B cell (primary cell): ENCODE data around the gene ZNF407. TPM values are rescaled to one million over a fixed set of nuclear protein-coding genes. Genes with fewer than 3 reads are reported as not detected.

Source experiments
- ATAC-seq: fragments of 200-7000 bp; cut with Tn5 transposase; one replicate; pipeline ENCODE4 v1.10.0; 2021; ENCODE audit warnings: low read depth, mild to moderate bottlenecking, moderate number of reproducible peaks, moderate library complexity
- CTCF ChIA-PET: fragments of 350-600 bp; sonication (Branson Sonifier 250); formaldehyde crosslinking; loops from one replicate; lab custom pipeline; 2021; ENCODE audit warnings: antibody characterized with exemption, inconsistent platforms; lab: Charles Lee
- POLR2A ChIA-PET: fragments of 350-600 bp; sonication (Branson Sonifier 250); formaldehyde crosslinking; loops from one replicate; lab custom pipeline; 2021; ENCODE audit warnings: antibody characterized with exemption; lab: Charles Lee
- DNase-seq: peaks from one replicate; pipeline ENCODE4 v3.0.0; 2013
- H2AFZ ChIP-seq: 2 replicates; pipeline ENCODE4 v1.6.1; 2012; ENCODE audit warnings: mild to moderate bottlenecking, low read depth, low read length; ENCODE audit not compliant: insufficient read depth, poor library complexity, severe bottlenecking
- H3K27ac ChIP-seq, 2 donors: 1 replicate in 1 of 2; 2 replicates in 1 of 2; pipeline ENCODE4 v1.5.1; 2012 to 2013; ENCODE audit warnings: low read length in 2 of 2, mild to moderate bottlenecking in 2 of 2, moderate library complexity in 1 of 2
- H3K27me3 ChIP-seq, 4 experiments: fragments of 200-600 bp in 1 of 4; sonication (generic) in 1 of 4; replicated peaks in 1 of 4; 1 replicate in 2 of 4; 2 replicates in 2 of 4; pipeline versions ENCODE4 v1.6.1 to v1.7.0; 2013 to 2016; ENCODE audit warnings: low read length in 3 of 4, mild to moderate bottlenecking in 2 of 4, mixed read lengths in 1 of 4, moderate library complexity in 1 of 4; ENCODE audit not compliant: insufficient read depth in 4 of 4, control insufficient read depth in 3 of 4; ENCODE audit errors: control extremely low read depth in 1 of 4
- H3K36me3 ChIP-seq, 2 experiments: replicated peaks in 1 of 2; 1 replicate in 1 of 2; 2 replicates in 1 of 2; pipeline versions ENCODE4 v1.6.1 to v1.7.1; 2013; ENCODE audit warnings: low read length in 1 of 2; ENCODE audit not compliant: insufficient read depth in 2 of 2, control insufficient read depth in 1 of 2; ENCODE audit errors: control extremely low read depth in 1 of 2, extremely low read depth in 1 of 2
- H3K4me1 ChIP-seq, 2 donors: fragments of 200-600 bp in 1 of 2; sonication (generic) in 1 of 2; 1 replicate in 1 of 2; 2 replicates in 1 of 2; pipeline versions ENCODE4 v1.5.1 to v1.6.1; 2013 to 2017; ENCODE audit warnings: low read length in 2 of 2; ENCODE audit not compliant: control insufficient read depth in 2 of 2, insufficient read depth in 2 of 2
- H3K4me2 ChIP-seq: replicated peaks from 2 replicates; pipeline ENCODE3; 2012; ENCODE audit warnings: mild to moderate bottlenecking, low read depth, low read length; ENCODE audit not compliant: poor library complexity, severe bottlenecking
- H3K4me3 ChIP-seq, 5 experiments: fragments of 200-600 bp in 1 of 5; sonication (generic) in 1 of 5; 1 replicate in 3 of 5; 2 replicates in 2 of 5; pipeline versions ENCODE4 v1.5.1 to v1.7.0; 2011 to 2016; ENCODE audit warnings: low read length in 4 of 5, mild to moderate bottlenecking in 4 of 5, low read depth in 2 of 5, control low read depth in 1 of 5, moderate library complexity in 1 of 5; ENCODE audit not compliant: insufficient read depth in 1 of 5; ENCODE audit errors: control extremely low read depth in 1 of 5, extremely low read depth in 1 of 5
- H3K79me2 ChIP-seq: fragments of 200-600 bp; sonication (generic); one replicate; pipeline ENCODE4 v1.6.0; 2016; ENCODE audit warnings: low read length; ENCODE audit not compliant: control insufficient read depth, insufficient read depth
- H3K9ac ChIP-seq: fragments of 200-600 bp; sonication (generic); 2 replicates; pipeline ENCODE4 v1.6.1; 2017; ENCODE audit warnings: mild to moderate bottlenecking, low read length, moderate library complexity
- H3K9me3 ChIP-seq, 3 donors: one replicate each; pipeline versions ENCODE4 v1.6.1 to v1.7.1; 2013; ENCODE audit warnings: low read length in 2 of 3; ENCODE audit not compliant: control insufficient read depth in 2 of 3, insufficient read depth in 1 of 3; ENCODE audit errors: control extremely low read depth in 1 of 3
- H4K20me1 ChIP-seq: 2 replicates; pipeline ENCODE4 v1.6.0; 2012; ENCODE audit warnings: mild to moderate bottlenecking, low read length; ENCODE audit not compliant: insufficient read depth, control insufficient read depth, poor library complexity, severe bottlenecking
- H3K27ac Mint-ChIP-seq: one replicate; pipeline ENCODE4 v1.8.0; 2021; ENCODE audit warnings: mixed read lengths
- H3K27me3 Mint-ChIP-seq: one replicate; pipeline ENCODE4 v1.8.0; 2021; ENCODE audit warnings: mixed read lengths
- H3K4me1 Mint-ChIP-seq: one replicate; pipeline ENCODE4 v1.8.0; 2021; ENCODE audit warnings: mixed read lengths
- H3K4me3 Mint-ChIP-seq: one replicate; pipeline ENCODE4 v1.8.0; 2021; ENCODE audit warnings: mixed read lengths
- H3K9me3 Mint-ChIP-seq: one replicate; pipeline ENCODE4 v1.8.0; 2022; ENCODE audit warnings: mixed read lengths; ENCODE audit not compliant: insufficient read depth
- CTCF ChIP-seq: fragments of 200-600 bp; IDR thresholded peaks from one replicate; pipeline ENCODE4 v1.8.0; 2022; ENCODE audit warnings: antibody characterized with exemption, mild to moderate bottlenecking
- EZH2 ChIP-seq: IDR thresholded peaks from 2 replicates; pipeline ENCODE4 v1.6.1; 2012; ENCODE audit warnings: borderline replicate concordance, low read depth, mild to moderate bottlenecking, moderate library complexity, low read length; ENCODE audit not compliant: insufficient read depth, poor library complexity, severe bottlenecking
- WGBS: methylation state at CpG from one replicate; pipeline ENCODE4 v1.1.5; 2013; ENCODE audit warnings: missing lambda C conversion rate; ENCODE audit not compliant: insufficient coverage; 5-methylcytosine and 5-hydroxymethylcytosine counted together
- intact Hi-C: fragments of 100-400 bp; cut with micrococcal nuclease; formaldehyde crosslinking; loops from one replicate; pipeline ENCODE4 v1.10.0; 2022
- polyA plus RNA-seq: library from polyadenylated mRNA; depleted of rRNA; stranded (reverse); fragments of >200 nt; gene quantifications from 2 replicates; pipeline ENCODE4 v1.2.3, GENCODE V29; 2012
- total RNA-seq, 2 donors: library from RNA; stranded (reverse); fragments of 120-200 nt in 1 of 2; gene quantifications; 1 replicate in 1 of 2; 2 replicates in 1 of 2; pipeline versions ENCODE4 v1.2.3 to v1.2.4, GENCODE V29; 2013 to 2022

ZNF407 gene
- total and polyA plus RNA-seq, 2 donors (not counting 1 experiment from before 2014, with no cell fraction given), result 4.5 to 37.1 TPM

GRCh38 chr18:74630804-74631203 lies 33.1 kb downstream of the ZNF407 start:
- no peak overlapping the region for H3K4me2 ChIP-seq
- no peak overlapping the region for H3K27ac ChIP-seq
- no peak for ATAC-seq
- no peaks in the 10 kb centered on the region for H3K27me3 ChIP-seq
- no peak overlapping the region for H3K4me3 Mint-ChIP-seq
- H3K9me3 ChIP-seq, result peaks cover 0 to 3% (median 0%) of the 10 kb centered on the region in 3 donors
- no peak for DNase-seq
- peaks cover 3 to 25% of the 10 kb centered on the region in 2 experiments for H3K36me3 ChIP-seq
- CTCF ChIA-PET, result no interaction called here
- 96% methylated on average over 4 of the region's 6 CpGs for WGBS
- H4K20me1 ChIP-seq, result peaks cover 18% of the 10 kb centered on the region
- no peaks in the 10 kb centered on the region for H3K9me3 Mint-ChIP-seq
- H2AFZ ChIP-seq, result no peak overlapping the region
- H3K4me3 ChIP-seq, result no peak overlapping the region
- H3K27ac Mint-ChIP-seq, result no peak overlapping the region
- H3K79me2 ChIP-seq, result peaks cover 4% of the 10 kb centered on the region
- no peak overlapping the region for H3K9ac ChIP-seq
- no peaks in the 10 kb centered on the region for H3K4me1 ChIP-seq
- H3K4me1 Mint-ChIP-seq, result peaks cover 14% of the 10 kb centered on the region
- no peaks in the 10 kb centered on the region for H3K27me3 Mint-ChIP-seq
- POLR2A ChIA-PET, result no interaction called here
- intact Hi-C loops, result no loop called here
- TF ChIP-seq CTCF, result no peak
- TF ChIP-seq EZH2, result no peak

GRCh38 chr18:74631212-74631611 lies 33.5 kb downstream of the ZNF407 start:
- Histone ChIP-seq H2AFZ (no peak overlapping the region), H3K79me2 (peaks cover 4% of the 10 kb centered on the region), H4K20me1 (peaks cover 18% of the 10 kb centered on the region), H3K9me3 (peaks cover 0 to 3% (median 0%) of the 10 kb centered on the region in 3 donors), H3K4me2 (no peak overlapping the region), H3K36me3 (peaks cover 3 to 25% of the 10 kb centered on the region in 2 experiments), H3K9ac (no peak overlapping the region), H3K27me3 (no peaks in the 10 kb centered on the region), H3K4me3 (no peak overlapping the region), H3K27ac (no peak overlapping the region), H3K4me1 (no peaks in the 10 kb centered on the region)
- DNase-seq (no peak), ATAC-seq (no peak)
- Mint-ChIP-seq H3K4me1 (peaks cover 14% of the 10 kb centered on the region), H3K27me3 (no peaks in the 10 kb centered on the region), H3K4me3 (no peak overlapping the region), H3K9me3 (no peaks in the 10 kb centered on the region), H3K27ac (peak overlapping the region; percentile 29)
- TF ChIP-seq CTCF (no peak), EZH2 (no peak)
- intact Hi-C loops, result no loop called here
- 38% methylated on average over 2 of the region's 2 CpGs for WGBS
- ChIA-PET CTCF (no interaction called here), POLR2A (no interaction called here)
